HEK293T (cell line): ENCODE data around the gene STAB2.

Source experiments
- BHLHE40 ChIP-seq: fragments of 450-650 bp; IDR thresholded peaks from 2 replicates; pipeline ENCODE4 v1.6.1; 2016; ENCODE audit warnings: mild to moderate bottlenecking, moderate library complexity, borderline replicate concordance
- CTBP1 ChIP-seq: fragments of 450-650 bp; IDR thresholded peaks from 2 replicates; pipeline ENCODE4 v1.6.1; 2016; ENCODE audit warnings: borderline replicate concordance
- ELF4 ChIP-seq: fragments of 450-650 bp; IDR thresholded peaks from 2 replicates; pipeline ENCODE4 v1.6.1; 2017; ENCODE audit warnings: antibody characterized with exemption
- FOXA1 ChIP-seq: fragments of 450-650 bp; IDR thresholded peaks from 2 replicates; pipeline ENCODE4 v1.6.1; 2016; ENCODE audit warnings: mild to moderate bottlenecking
- FOXK2 ChIP-seq: fragments of 450-650 bp; IDR thresholded peaks from 2 replicates; pipeline ENCODE4 v1.6.1; 2016; ENCODE audit warnings: mild to moderate bottlenecking
- FOXM1 ChIP-seq: fragments of 450-650 bp; IDR thresholded peaks from 2 replicates; pipeline ENCODE4 v1.6.1; 2017; ENCODE audit warnings: mild to moderate bottlenecking, borderline replicate concordance
- HDGF ChIP-seq: fragments of 450-650 bp; IDR thresholded peaks from 2 replicates; pipeline ENCODE4 v1.6.1; 2017; ENCODE audit warnings: antibody characterized with exemption, borderline replicate concordance
- LEF1 ChIP-seq: fragments of 450-650 bp; IDR thresholded peaks from 2 replicates; pipeline ENCODE4 v1.6.1; 2017; ENCODE audit warnings: mild to moderate bottlenecking, borderline replicate concordance
- NFRKB ChIP-seq: fragments of 450-650 bp; IDR thresholded peaks from 2 replicates; pipeline ENCODE4 v1.6.1; 2016; ENCODE audit warnings: mild to moderate bottlenecking, moderate library complexity
- PKNOX1 ChIP-seq: fragments of 450-650 bp; IDR thresholded peaks from 2 replicates; pipeline ENCODE4 v1.6.1; 2016
- SP1 ChIP-seq: fragments of 450-650 bp; IDR thresholded peaks from 2 replicates; pipeline ENCODE4 v1.6.1; 2017
- SUZ12 ChIP-seq: fragments of 450-650 bp; IDR thresholded peaks from 2 replicates; pipeline ENCODE4 v1.6.1; 2016; ENCODE audit warnings: mild to moderate bottlenecking
- TARDBP ChIP-seq: fragments of 450-650 bp; IDR thresholded peaks from 2 replicates; pipeline ENCODE4 v1.6.1; 2016
- ZNF384 ChIP-seq: fragments of 450-650 bp; IDR thresholded peaks from 2 replicates; pipeline ENCODE4 v1.6.1; 2016

- no peak for TF ChIP-seq SUZ12
- no peak for TF ChIP-seq SP1
- TF ChIP-seq FOXA1, result no peak
- no peak for TF ChIP-seq ELF4
- no peak for TF ChIP-seq TARDBP
- TF ChIP-seq NFRKB, result no peak
- TF ChIP-seq BHLHE40, result no peak
- TF ChIP-seq PKNOX1, result no peak
- no peak for TF ChIP-seq FOXK2
- no peak for TF ChIP-seq LEF1
- TF ChIP-seq CTBP1, result no peak
- TF ChIP-seq ZNF384, result no peak
- TF ChIP-seq HDGF, result no peak
- TF ChIP-seq FOXM1, result no peak
Observed at GRCh38 chr12:103751600-103751999, 164.5 kb downstream of the STAB2 start.
